NCI-H2107 treated with DMSO at 0.1 percent for 48 hours (cell line): Measurements from ENCODE around the gene WDR36.
"Not testable (repeated sequence)": the region's sequence is repeated elsewhere in the genome, so short reads cannot be mapped to it uniquely, and the experiment has no call there.

ENCODE experiments used
- DNase-seq: peaks from one replicate; lab custom pipeline; 2025; ENCODE audit not compliant: unreplicated experiment; lab: John Stamatoyannopoulos, UW

Gene WDR36

DNA sequence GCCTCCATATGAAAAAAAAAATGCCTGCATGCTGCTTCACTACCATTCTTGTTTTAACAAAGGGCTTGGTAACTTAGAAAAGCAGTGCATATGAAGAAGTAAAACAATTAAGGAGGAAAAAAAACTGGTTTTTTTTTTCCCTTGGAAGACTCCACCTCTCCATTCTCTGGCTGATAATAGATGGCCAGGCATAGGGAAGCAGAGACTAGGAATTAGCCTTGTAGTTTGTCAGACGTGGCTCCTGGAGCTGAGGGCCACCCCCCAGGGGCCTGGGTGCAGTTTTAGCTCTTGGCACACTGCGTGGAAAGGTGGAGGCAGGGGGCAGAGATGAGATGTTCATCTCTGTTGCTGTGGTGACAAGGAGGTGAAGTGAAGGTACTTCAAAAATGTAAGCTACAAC is 42.7 kb downstream of the WDR36 start:
- DNase-seq, result no peak

DNA sequence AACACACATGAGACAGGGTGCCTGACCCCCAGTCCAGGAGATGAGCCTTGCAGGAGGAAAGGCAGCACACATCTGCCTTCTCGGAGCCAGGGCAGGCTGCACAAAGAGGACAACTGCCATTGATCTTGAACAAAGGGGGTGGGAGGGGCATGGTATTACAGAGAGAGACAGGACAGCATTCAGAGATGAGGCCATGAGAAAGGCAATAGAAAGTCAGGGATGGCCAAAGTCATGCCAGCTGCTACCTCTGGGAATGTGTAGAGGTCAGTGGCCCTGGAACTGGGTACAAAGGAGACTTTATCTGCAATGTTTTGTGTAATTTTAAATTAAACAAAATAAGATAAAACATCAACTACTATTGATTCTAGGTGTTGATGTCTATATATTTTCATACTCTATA is 43.2 kb downstream of the WDR36 start:
- no peak for DNase-seq

DNA sequence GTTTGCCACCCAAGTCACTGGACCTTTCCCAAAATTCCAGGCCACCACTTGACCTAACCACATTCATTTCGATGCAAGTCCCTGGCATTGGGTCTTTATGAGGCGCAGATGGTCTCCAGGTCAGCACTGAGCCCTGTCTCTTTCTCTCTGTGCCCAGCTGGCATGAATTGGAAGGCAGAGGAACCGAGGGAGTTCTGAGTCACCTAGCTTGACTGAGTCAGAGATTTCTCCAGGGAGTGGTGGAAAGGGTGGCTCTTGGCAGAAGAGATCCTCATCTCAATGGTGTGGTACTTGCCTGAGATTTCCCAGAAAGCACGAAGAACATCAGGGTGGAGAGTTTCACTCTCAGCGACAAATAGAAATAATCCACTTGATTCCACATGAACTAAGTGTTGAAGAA is 43.8 kb downstream of the WDR36 start:
- no peak for DNase-seq

DNA sequence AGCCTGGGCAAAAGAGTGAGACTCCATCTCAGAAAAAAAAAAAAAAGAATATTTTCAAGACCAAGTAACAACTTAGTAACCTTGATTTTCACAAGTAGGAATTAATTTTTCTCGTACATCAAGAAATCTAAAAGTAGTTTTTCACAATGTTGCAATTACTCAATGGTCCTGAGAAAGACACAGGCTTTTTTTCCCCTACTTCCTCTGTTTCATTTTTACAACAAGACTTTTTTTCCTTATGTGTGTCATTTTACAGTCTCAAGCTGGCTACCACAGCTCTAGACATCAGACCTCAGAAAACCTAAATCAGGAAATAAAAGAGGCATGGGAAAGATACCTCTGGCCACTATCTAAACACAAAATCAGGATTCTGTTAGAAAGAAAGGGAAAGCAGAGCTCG is 45.9 kb downstream of the WDR36 start:
- DNase-seq, result no peak

DNA sequence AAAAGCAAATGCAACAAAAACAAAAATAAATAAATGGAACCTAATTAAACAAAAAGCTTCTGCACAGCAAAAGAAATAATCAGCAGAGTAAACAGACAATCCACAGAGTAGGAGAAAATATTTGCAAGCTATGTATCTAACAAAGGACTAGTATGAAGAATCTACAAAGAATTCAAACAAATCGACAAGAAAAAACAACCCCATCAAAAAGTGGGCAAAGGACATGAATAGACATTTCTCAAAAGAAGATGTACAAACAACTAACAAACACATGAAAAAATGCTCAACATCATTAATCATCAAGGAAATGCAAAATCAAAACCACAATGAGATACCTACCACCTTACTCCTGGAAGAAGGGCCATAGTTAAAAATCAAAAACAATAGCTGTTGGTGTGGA is 49.3 kb downstream of the WDR36 start:
- DNase-seq, result not testable (repeated sequence)

DNA sequence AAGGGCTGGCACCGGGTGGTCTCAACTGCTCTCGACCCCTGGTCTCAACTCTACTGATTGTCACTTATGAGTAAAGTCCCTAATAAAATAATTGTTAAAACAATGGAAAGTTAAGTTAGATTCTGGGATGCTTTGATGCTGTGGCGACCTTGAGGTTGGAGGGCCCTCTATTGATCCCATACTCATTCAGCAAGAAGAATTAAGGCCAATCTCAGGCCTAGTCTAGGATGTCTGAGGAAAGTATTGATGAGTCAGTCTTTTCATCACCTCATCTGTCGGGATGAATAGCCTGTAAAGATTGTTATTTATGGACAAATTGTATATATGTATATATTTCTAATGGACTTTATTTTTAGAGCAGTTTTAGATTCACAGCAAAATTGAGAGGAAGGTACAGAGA is 50.8 kb downstream of the WDR36 start:
- no peak for DNase-seq

DNA sequence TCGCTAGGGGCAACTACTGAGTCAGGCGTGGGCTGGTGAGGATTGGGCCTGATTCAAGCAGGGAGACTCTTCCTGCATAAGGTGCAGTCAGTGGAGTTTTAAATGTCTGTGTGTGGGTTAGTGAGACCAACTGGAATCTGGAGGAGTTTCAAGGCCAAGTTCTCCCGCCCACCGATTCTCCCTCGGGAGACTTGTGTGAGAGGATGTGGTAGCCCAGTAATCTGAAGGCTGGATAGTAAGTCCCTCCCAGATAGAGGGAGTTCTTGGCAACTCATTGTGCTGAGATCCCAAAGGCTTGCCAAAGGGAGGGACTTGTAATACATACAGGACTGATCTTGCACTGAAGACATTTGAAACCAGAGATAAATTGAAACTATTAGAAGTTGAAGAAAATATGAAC is 51.8 kb downstream of the WDR36 start:
- DNase-seq, result no peak

DNA sequence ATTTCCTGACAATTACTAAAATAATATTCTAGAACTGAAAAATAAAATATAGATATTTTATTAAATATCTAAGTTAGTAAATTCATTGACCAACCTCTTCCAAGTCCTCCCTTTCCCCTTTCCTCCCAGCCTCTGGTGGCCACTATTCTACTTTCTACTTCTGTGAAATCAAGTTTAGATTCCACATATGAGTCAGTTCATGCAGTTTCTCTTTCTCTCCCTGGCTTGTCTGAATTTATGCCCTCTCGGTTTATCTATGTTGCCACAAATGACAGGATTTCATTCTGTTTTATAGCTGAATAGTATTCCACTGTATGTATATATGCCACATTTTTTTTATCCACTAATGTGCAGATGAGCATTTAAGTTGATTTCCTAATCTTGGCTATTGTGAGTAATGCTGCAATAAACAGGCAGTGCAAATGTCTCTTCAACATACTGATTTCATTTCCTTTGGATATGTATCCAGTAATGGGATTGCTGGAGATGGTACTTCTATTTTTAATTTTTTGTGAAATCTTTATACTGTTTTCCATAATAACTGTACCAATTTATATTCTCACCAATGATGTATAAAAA is 52.3 kb downstream of the WDR36 start:
- no peak for DNase-seq

DNA sequence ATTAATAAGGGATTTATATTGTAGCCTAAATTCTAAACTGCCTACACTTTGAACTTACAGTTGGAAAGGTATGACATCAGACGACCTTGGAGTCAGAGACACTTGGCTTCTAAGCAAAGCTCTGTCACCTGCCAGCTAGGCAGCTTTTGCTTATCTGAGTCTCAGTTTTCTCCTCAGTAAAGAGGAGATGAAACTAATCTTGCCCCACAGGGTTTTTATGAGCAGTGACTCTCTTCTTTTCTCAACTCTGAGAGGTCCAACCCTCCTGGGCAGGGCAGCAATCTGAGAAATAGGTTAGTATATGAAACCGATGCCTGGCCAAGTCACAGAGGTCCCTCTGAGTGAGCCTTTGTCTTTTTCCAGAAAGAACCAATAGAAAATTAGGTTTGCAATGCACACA is 53.9 kb downstream of the WDR36 start:
- no peak for DNase-seq

DNA sequence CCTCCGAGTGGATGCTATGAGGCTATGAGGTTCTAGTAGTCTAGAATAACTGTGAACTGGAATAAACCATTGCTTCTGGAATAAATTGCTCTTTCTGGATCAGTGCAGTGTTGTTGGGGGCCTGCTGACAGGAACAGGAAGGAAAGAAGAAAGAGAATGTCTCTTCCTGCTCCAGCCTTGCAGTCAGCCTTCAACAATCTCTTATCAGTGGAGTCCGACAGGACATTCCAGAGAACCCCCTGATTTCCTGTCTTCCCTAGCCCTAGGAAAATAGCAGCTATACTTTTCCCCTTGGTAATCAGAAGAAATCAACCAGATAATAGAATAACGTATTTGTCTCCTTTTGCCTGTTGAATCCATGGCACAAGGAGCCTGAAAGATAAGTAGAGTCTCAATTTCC is 55.4 kb downstream of the WDR36 start:
- DNase-seq, result no peak

DNA sequence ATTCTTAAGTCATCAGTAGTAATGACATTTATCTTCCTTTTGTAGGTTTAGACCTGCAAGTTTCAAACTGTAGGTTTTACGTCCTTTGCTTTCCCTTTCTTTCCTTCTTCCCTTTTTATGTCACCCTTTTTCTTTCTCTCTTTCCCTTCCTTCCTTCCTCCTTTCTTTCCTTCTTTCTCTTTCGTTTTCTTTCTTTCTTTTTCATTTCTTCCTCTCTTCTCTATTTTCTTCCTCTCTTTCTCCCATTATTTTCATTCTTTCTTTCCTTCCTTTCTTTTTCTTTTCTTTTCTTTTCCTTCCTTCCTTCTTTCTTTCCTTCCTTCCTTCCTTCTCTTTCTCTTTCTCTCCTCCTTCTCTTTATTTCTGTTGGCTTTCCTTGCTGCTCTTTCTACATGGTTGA is 59.9 kb downstream of the WDR36 start:
- no peak for DNase-seq

DNA sequence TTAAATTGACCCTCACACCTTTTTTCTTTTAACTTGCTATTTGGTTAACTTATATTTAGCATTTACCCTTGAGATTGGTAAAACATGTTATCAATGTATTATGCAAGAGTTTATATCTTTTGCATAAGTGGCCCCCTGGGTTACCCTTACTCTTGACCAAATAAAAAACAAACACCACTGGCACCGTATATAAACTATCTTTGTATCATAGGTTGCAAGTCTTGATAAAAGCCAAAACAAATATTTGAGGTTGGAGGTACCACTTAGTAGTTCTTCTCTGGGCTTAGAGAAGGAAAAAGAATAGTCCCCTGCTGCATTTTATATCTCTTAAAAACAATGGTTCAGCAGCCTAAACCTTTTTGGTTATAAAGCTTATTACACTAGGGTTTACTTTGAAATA is 61.3 kb downstream of the WDR36 start:
- DNase-seq, result no peak

DNA sequence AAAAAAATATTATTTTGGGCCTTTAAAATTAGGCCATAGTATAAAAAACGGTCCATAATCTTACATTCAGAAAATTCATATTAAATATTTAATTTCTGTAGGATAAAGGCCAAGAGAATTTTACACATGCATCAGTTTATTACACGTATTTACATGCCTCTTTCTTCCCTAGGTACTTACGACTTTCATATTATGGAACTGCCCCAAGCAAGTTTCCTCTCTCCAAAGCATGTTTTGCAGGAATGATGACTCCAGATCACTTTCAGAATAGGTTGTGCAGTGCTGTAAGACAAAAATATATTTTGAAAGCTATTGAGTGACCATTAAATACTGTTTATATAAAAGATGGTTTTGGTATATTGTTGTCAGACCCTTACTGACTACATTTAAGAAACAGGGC is 61.8 kb downstream of the WDR36 start:
- no peak for DNase-seq

DNA sequence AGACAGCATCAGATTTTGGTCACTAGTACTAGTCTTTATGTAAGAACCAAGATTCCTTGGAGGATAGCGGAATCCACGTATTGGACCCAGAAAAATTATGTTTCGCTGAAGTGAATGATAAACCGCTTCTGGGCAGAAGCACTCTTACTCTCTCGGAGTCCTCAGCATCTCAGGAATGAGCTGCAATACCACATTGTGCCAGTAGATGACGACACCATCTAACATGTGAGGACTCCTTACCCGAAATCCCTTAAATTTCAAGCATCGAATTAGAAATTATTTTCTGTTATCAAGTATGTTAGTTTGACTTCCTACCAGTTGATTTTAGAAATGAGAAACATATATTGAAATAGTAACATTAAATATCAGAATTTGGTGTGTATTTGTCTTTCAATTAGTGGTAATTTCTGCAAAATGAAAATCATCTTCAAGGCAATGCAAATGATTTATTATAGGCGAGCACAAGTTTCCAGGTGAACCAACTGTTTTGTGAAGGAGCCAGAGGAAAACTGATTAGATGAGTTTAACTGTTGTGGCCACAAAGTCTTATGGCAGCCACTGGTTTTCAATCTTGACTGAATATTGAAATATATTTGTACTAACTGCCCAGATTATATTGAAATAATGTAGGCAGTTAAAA is 66.1 kb downstream of the WDR36 start:
- peak; percentile 33 for DNase-seq

DNA sequence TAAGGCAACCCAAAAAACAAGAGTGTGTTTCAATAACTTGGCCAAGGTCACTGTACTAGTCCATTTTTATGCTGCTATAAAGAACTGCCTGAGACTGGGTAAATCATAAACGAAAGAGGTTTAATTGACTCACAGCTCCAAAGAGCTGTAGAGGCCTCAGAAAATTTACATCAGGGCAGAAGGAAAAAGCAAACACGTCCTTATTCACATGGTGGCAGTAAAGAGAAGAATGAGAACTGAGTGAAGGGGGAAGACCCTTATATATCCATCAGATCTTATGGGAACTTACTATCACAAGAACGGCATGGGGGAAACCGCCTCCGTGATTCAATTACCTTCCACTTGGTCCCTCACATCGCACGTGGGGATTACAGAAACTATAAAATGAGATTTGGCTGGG is 67.7 kb downstream of the WDR36 start:
- no peak for DNase-seq

DNA sequence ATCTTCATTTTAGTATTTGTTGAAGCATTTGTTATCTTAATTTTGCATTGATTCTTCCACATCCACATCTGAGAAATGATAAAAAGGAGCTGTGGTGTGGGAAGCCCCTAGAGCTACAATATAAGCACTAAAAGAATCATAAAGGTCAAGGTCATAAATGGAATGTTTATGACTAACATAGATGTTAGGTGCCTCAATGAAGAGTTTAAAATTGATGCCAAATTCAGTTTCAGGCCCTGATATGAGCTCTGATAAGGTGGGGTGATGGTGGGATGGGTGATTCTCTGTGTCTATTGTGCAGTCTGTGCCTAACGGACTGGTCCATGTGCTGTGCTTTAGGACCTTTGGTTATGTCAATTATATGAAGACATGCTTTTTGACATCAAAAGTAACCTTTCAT is 70.9 kb downstream of the WDR36 start:
- DNase-seq, result no peak

DNA sequence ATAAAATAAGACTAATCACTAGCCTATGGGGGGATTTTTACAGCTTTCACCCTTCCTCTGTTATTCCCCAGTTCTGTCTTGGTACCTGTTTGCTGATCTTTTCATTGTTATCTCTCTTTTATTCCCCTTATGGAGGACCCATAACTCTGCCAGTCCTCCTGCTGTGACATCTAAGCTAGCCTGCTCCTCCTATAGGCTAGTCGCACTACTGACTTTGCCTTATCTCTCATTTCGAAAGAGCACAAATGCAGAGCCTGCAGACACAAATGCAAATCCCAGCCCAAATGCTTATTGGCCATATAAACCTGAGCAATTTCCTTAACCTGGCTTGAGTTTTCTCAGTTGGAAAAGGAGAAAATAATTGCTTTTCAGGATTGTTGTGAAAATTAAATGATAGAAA is 72.9 kb downstream of the WDR36 start:
- no peak for DNase-seq

DNA sequence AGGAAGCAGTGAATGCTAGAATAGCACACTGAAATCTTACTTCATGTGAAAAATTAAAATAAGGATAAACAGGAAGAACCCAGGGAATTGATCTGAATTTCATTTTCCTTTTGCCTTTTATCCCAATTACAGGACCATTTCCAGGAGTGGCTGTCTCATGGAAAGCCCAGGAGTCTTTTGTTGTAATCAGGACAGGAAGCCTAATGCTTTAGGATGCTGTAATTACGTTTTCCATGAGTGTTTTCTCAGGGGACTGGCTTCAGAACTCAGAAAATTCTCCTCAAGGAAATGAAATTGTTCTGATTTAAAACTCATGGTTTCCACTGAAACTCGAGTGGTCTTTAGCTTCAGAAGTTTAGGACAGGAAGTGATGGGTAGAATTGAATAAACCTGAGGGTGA is 75.4 kb downstream of the WDR36 start:
- no peak for DNase-seq

DNA sequence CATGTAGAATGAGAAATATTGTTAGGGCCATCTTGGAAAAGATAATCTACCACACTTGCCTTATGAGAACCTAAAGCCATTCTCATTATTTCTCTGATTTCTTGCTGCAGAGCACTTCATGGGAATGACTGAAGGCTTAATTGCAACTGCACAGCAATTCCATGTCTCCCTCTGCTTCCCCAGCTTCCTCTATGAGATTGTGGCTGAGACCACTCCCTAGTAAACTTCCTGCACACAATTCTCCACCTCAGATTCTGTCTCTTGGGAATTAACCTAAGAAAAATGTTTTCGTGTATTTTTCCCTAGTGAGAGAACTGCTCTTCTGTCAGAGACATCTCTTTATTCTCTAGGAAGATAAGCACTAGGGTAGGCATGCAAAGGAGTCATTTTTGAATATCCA is 76.5 kb downstream of the WDR36 start:
- DNase-seq, result no peak

DNA sequence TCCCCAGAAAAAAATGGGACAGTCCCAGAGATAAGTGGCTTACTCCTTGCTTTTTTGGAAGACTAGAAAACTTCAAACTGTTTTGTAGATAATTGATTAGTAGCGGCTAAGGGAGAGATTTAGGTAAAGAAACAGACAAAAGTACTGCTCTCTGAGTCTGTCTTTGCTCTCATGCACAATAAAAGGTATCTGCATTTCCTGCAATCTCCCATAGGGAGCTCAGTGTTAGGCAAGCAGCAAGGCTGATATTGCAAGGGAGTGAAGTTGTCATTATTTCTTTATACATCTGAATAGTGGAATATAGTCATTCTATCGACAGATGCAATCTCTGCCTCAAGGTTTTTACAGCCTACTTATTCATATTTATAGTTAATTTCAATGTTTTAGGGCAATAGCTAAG is 77.1 kb downstream of the WDR36 start:
- DNase-seq, result no peak

DNA sequence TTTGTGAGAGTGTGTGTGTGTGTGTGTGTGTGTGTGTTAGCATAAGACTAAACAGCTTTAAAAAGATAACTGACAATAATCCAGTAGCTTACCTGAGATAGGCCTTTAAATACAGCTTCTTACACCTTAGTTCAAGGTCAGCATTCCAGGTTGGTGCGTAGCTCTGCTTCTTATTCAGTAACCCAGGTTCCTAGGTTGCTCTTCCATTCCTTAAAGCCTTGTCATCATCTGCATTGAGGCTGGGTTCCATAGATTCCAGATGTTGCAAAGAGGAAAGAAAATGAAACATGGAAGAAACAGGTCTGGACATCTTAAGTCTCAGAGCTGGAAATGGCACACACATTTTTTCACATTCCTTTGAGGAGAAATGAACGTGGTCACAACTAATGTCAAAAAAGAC is 78.1 kb downstream of the WDR36 start:
- DNase-seq, result no peak

DNA sequence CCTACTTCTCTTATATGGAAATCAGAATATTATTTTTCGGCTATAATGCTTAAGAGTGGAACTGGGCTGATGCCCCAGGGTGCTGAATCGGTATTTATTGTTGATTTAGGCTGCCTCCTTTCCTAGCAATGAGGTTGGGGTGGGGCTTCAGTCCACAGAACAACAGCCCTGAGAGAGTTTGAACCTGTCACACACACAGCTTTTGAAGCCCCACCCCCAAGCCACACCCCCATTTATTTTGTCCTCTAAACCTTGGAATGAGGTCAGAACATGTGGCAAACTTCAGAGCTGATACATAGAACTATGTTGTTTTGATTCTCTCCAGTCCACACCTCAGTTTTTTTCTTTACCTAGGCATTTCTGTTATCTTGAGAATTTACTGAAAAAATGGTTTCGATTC is 80.4 kb downstream of the WDR36 start:
- DNase-seq, result no peak

DNA sequence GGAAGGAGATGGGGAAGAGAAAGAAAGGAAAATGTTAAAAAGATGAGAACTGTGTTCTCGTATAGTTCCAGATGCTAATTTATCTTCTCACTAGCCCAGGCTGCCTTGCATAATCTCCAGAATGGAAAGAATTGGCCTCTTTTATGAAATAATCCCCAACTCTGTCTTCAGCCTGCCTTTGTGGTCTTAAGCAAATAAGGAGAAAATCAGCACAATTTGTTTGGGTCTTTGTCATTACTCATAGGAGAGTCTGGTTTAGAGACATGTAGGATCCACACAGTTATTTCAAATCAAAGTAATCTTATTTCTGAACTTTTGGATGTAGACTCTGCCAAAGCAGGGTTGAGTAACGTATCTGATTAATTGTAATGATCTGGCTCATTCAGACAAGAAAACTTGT is 81.3 kb downstream of the WDR36 start:
- DNase-seq, result no peak
